Ovary (tissue), 3 donors: ENCODE data around the gene ESM1.

ENCODE experiments used
- EP300 ChIP-seq: sonication (generic); formaldehyde crosslinking; IDR thresholded peaks from one replicate; pipeline ENCODE4 v1.6.1; 2017; ENCODE audit warnings: antibody characterized with exemption
- POLR2A ChIP-seq: fragments of 450-650 bp; IDR thresholded peaks from one replicate; pipeline ENCODE4 v1.6.1; 2017; ENCODE audit warnings: antibody characterized with exemption, mild to moderate bottlenecking, moderate library complexity
- TF ChIP-seq, protein P1 (sequence below), 3 donors: fragments of 450-650 bp in 2 of 3; fragments of 200-600 bp in 1 of 3; IDR thresholded peaks; one replicate each; pipeline versions ENCODE4 v1.5.1 to v1.8.0; 2016 to 2022; ENCODE audit warnings: antibody characterized with exemption in 3 of 3, mild to moderate bottlenecking in 1 of 3
- donor health status: DM: no; HTN: no; CAD: no.

- TF ChIP-seq, protein P1, sequence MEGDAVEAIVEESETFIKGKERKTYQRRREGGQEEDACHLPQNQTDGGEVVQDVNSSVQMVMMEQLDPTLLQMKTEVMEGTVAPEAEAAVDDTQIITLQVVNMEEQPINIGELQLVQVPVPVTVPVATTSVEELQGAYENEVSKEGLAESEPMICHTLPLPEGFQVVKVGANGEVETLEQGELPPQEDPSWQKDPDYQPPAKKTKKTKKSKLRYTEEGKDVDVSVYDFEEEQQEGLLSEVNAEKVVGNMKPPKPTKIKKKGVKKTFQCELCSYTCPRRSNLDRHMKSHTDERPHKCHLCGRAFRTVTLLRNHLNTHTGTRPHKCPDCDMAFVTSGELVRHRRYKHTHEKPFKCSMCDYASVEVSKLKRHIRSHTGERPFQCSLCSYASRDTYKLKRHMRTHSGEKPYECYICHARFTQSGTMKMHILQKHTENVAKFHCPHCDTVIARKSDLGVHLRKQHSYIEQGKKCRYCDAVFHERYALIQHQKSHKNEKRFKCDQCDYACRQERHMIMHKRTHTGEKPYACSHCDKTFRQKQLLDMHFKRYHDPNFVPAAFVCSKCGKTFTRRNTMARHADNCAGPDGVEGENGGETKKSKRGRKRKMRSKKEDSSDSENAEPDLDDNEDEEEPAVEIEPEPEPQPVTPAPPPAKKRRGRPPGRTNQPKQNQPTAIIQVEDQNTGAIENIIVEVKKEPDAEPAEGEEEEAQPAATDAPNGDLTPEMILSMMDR (IDR thresholded peaks at IDR 0.05), result no peak
- TF ChIP-seq POLR2A (no peak), EP300 (no peak)
Measured at GRCh38 chr5:54946306-54946819, 39.0 kb downstream of the ESM1 start.
